Fibroblast of villous mesenchyme (primary cell): ENCODE measurements around the gene SDR39U1. TPM values are rescaled to one million over a fixed set of nuclear protein-coding genes. Genes with fewer than 3 reads are reported as not detected.
"Not testable (repeated sequence)": the region's sequence is repeated elsewhere in the genome, so short reads cannot be mapped to it uniquely, and the experiment has no call there.

ENCODE experiments used
- DNase-seq: peaks from one replicate; pipeline ENCODE4 v3.0.0-alpha.2; 2010; ENCODE audit warnings: low read depth
- H3K4me3 ChIP-seq: 2 replicates; pipeline ENCODE4 v1.5.1; 2011; ENCODE audit warnings: low read depth, mild to moderate bottlenecking, low read length
- total RNA-seq: library from RNA; depleted of rRNA; stranded (reverse); fragments of >200 nt; gene quantifications from 2 replicates; pipeline ENCODE4 v1.2.3, GENCODE V29; 2012
- TF ChIP-seq, protein P1 (sequence below): IDR thresholded peaks from 2 replicates; pipeline ENCODE4 v1.5.1; 2012; ENCODE audit warnings: low read depth, mild to moderate bottlenecking, low read length; ENCODE audit not compliant: insufficient read depth

The SDR39U1 gene
- total RNA-seq, 1 donor: 9.5 TPM

DNA sequence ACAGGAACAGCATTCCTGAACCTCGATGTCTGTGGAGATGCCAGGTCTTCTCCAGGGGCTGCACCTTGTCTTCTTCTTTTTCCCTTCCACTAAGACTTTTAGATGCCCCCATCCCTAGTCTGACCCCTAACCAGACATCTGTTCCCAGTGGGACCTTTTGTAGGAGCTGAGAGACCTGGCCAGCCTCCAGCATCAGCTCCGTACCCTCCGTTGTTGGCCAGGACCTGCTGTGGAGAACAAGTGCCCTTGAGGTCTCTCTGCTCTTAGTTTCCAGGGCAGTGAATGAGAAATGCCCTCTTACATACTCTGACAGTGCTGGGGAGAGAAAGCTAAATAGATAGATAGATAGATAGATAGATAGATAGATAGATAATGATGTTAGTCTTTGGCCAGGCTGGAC is 16.8 kb upstream of the SDR39U1 start:
- no peak overlapping the region for H3K4me3 ChIP-seq
- no peak for DNase-seq
- TF ChIP-seq, protein P1, sequence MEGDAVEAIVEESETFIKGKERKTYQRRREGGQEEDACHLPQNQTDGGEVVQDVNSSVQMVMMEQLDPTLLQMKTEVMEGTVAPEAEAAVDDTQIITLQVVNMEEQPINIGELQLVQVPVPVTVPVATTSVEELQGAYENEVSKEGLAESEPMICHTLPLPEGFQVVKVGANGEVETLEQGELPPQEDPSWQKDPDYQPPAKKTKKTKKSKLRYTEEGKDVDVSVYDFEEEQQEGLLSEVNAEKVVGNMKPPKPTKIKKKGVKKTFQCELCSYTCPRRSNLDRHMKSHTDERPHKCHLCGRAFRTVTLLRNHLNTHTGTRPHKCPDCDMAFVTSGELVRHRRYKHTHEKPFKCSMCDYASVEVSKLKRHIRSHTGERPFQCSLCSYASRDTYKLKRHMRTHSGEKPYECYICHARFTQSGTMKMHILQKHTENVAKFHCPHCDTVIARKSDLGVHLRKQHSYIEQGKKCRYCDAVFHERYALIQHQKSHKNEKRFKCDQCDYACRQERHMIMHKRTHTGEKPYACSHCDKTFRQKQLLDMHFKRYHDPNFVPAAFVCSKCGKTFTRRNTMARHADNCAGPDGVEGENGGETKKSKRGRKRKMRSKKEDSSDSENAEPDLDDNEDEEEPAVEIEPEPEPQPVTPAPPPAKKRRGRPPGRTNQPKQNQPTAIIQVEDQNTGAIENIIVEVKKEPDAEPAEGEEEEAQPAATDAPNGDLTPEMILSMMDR: no peak

DNA sequence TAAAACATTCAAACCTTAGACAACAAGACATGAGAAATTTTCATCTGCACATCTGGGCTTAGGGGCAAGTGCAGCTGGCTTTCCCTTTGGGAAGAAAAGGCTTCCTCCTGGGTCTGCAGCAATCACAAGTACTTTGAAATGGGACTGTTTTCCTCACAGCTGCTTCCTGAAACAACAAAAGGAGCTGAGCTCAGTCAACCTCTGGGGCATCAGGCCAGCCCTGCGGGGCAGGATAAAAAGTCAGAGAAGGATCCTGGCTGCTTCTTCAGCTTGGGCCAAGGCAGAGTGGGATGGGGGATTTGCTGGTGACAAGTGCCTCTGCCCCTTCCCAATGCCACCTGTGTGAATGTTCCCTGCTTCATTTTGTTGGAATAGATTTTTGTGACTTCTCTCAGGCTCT is 16.2 kb upstream of the SDR39U1 start:
- no peak for DNase-seq
- H3K4me3 ChIP-seq: no peak overlapping the region
- TF ChIP-seq, protein P1: no peak

DNA sequence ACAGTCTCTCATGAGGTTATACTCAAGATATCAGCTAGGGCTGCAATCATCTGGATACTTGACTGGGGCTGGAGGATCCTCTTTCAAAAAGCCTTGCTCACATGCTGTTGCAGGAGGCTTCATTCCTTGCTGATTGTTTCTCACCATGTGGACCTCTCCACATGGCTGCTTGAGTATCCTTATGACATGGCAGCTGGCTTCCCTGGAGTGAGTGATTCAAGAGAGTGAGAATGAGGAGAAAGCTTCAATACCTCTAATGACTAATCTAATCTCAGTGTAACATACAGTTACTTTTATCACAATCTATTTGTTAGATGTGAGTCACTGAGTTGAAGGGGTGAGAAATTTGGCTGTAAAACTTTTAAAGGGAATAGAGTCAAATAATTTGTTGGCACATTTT is 14.4 kb upstream of the SDR39U1 start:
- DNase-seq: no peak
- H3K4me3 ChIP-seq: no peak overlapping the region
- TF ChIP-seq, protein P1: no peak

DNA sequence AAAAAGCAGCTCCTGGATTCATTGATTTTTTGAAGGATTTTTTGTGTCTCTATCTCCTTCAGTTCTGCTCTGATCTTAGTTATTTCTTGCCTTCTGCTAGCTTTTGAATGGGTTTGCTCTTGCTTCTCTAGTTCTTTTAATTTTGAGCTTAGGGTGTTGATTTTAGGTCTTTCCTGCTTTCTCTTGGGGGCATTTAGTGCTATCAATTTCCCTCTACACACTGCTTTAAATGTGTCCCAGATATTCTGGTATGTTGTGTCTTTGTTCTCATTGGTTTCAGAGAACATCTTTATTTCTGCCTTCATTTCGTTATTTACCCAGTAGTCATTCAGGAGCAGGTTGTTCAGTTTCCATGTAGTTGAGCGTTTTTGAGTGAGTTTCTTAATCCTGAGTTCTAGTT is 8.3 kb upstream of the SDR39U1 start:
- H3K4me3 ChIP-seq, DNase-seq: not testable (repeated sequence)

DNA sequence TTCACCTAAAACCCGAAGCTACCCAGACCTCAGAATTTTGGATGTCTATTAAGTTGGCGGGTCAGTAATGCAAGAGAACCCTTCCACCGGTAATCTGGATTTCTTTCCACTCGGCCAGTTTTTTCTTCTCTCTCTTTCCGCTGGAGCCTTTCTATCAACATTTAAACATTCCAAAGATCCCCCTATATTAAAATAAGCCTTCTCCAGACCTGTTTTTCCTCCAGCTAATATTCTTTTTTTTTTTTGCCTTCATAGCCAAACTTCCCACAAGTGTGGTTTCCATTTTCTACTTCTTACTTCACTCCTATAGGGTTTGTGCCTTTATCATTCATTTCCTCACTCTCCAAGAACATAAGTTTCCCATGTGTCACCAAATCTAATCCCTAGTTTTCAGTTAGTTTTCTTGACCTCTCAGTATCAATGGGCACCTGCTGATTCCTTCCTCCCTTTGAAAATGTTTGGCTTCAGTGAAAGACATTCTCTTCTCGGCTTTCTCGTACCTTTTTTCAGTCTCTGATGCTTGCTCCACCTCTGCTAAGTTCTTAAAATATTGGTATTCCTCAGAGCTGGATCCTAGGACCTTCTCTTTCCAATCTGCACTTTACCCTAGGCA is 583 bp upstream of the SDR39U1 start:
- TF ChIP-seq, protein P1: no peak
- peak overlapping the region; percentile 69 for H3K4me3 ChIP-seq
- peak; percentile 25 for DNase-seq

DNA sequence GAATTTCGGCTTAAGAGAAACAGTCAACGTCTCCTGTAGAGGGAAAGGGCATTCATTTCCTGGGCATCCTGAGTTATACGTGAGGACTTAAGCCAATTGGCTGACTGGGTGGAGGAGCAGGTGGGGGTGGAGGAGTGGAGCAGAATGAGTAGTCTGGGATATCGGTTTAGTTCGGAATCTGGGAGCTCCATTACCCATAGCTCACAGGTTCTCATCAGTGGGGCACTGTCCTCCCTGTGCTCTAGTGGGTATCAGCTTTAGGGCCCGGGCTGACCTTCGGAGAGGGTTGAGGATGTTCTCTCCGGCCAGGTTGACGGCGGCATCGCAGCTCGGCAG is 704 bp downstream of the SDR39U1 start:
- no peak for DNase-seq
- H3K4me3 ChIP-seq: peak overlapping the region; percentile 69
- TF ChIP-seq, protein P1: no peak

DNA sequence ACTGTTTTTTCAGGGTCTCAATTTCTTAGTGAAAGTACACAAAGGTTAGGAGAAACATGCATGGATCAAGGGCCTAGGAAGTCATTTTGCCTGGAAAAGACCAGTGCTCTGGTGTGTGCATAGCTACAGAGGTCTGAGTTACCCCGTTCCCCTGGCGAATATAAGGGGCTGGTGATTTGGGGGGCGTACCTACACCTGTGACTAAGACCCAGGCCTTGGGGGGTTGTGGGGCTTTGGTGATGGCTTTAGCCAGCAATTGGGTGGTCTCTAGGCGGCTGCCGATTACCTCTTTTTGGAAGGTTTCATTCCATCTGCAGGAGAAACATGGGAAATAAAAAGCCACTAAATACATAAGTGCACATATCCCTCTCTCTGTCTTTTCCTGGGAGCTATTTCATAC is 1.1 kb downstream of the SDR39U1 start:
- no peak for DNase-seq
- TF ChIP-seq, protein P1: no peak

More for the DNA sequence above, 1.1 kb downstream of the SDR39U1 start:
- peak overlapping the region; percentile 69 for H3K4me3 ChIP-seq
